H9 (cell line): ENCODE results near the gene CHAF1B. TPM values are rescaled to one million over a fixed set of nuclear protein-coding genes. Genes with fewer than 3 reads are reported as not detected.

Experiments
- DNase-seq: peaks from one replicate; pipeline ENCODE4 v3.0.0-alpha.2; 2017
- H2AFZ ChIP-seq: one replicate; pipeline ENCODE4 v1.6.1; 2013; ENCODE audit warnings: mild to moderate bottlenecking, low read length, control low read depth, moderate library complexity
- H2AK5ac ChIP-seq: 2 replicates; pipeline ENCODE4 v1.6.1; 2013; ENCODE audit warnings: low read length, control low read depth, mixed read lengths; ENCODE audit not compliant: insufficient read length
- H2BK120ac ChIP-seq: one replicate; pipeline ENCODE4 v1.6.1; 2013; ENCODE audit warnings: low read depth, mild to moderate bottlenecking, low read length, control low read depth, inconsistent platforms; ENCODE audit not compliant: poor library complexity, severe bottlenecking
- H2BK12ac ChIP-seq: 2 replicates; pipeline ENCODE4 v1.6.1; 2013; ENCODE audit warnings: low read length, control low read depth, mixed read lengths, low read depth; ENCODE audit not compliant: insufficient read length
- H2BK15ac ChIP-seq: 2 replicates; pipeline ENCODE4 v1.6.1; 2013; ENCODE audit warnings: low read depth, low read length, control low read depth
- H2BK20ac ChIP-seq: one replicate; pipeline ENCODE4 v1.6.1; 2013; ENCODE audit warnings: low read depth, mild to moderate bottlenecking, low read length, control low read depth, inconsistent platforms; ENCODE audit not compliant: poor library complexity, severe bottlenecking
- H2BK5ac ChIP-seq: 2 replicates; pipeline ENCODE4 v1.6.1; 2013; ENCODE audit warnings: low read length, control low read depth, mixed read lengths; ENCODE audit not compliant: insufficient read length
- H3K14ac ChIP-seq: 2 replicates; pipeline ENCODE4 v1.6.1; 2013; ENCODE audit warnings: low read length, control low read depth; ENCODE audit not compliant: insufficient read depth
- H3K18ac ChIP-seq: 2 replicates; pipeline ENCODE4 v1.6.1; 2013; ENCODE audit warnings: low read depth, mild to moderate bottlenecking, mixed read lengths, low read length, control low read depth; ENCODE audit not compliant: insufficient read length
- H3K23ac ChIP-seq: 2 replicates; pipeline ENCODE4 v1.6.1; 2013; ENCODE audit warnings: low read length, control low read depth, mixed read lengths, low read depth; ENCODE audit not compliant: insufficient read length
- H3K23me2 ChIP-seq: 2 replicates; pipeline ENCODE4 v1.6.1; 2013; ENCODE audit warnings: low read depth, mild to moderate bottlenecking, mixed read lengths, low read length, control low read depth; ENCODE audit not compliant: insufficient read length, poor library complexity, severe bottlenecking
- H3K27ac ChIP-seq: 2 replicates; pipeline ENCODE4 v1.5.1; 2013; ENCODE audit warnings: low read length, control low read depth, mixed read lengths, low read depth; ENCODE audit not compliant: insufficient read length
- H3K27me3 ChIP-seq: 2 replicates; pipeline ENCODE4 v1.6.1; 2013; ENCODE audit warnings: low read length, control low read depth, inconsistent platforms; ENCODE audit not compliant: insufficient read depth
- H3K4ac ChIP-seq: 2 replicates; pipeline ENCODE4 v1.6.1; 2013; ENCODE audit warnings: low read depth, mild to moderate bottlenecking, control low read depth, inconsistent platforms, low read length, moderate library complexity
- H3K4me1 ChIP-seq: 2 replicates; pipeline ENCODE4 v1.6.1; 2013; ENCODE audit warnings: low read length, control low read depth, inconsistent platforms; ENCODE audit not compliant: insufficient read depth
- H3K4me2 ChIP-seq: 2 replicates; pipeline ENCODE4 v1.6.1; 2013; ENCODE audit warnings: low read length, control low read depth, mixed read lengths; ENCODE audit not compliant: insufficient read length, insufficient read depth
- H3K56ac ChIP-seq: 2 replicates; pipeline ENCODE4 v1.6.1; 2013; ENCODE audit warnings: low read depth, mild to moderate bottlenecking, mixed read lengths, low read length, control low read depth; ENCODE audit not compliant: insufficient read length
- H3K79me1 ChIP-seq: 2 replicates; pipeline ENCODE4 v1.6.1; 2013; ENCODE audit warnings: low read depth, mild to moderate bottlenecking, moderate library complexity, low read length, control low read depth, inconsistent platforms; ENCODE audit not compliant: insufficient read depth, poor library complexity, severe bottlenecking
- H3K79me2 ChIP-seq: 2 replicates; pipeline ENCODE4 v1.6.1; 2013; ENCODE audit warnings: low read length, control low read depth, inconsistent platforms; ENCODE audit not compliant: insufficient read depth
- H3K9ac ChIP-seq: 2 replicates; pipeline ENCODE4 v1.6.1; 2013; ENCODE audit warnings: low read length, control low read depth, mixed read lengths; ENCODE audit not compliant: insufficient read length; ENCODE audit errors: extremely low read depth
- H3K9me3 ChIP-seq: one replicate; pipeline ENCODE4 v1.6.1; 2013; ENCODE audit warnings: low read depth, low read length, inconsistent platforms; ENCODE audit not compliant: control insufficient read depth
- H3T11ph ChIP-seq: one replicate; pipeline ENCODE4 v1.6.1; 2013; ENCODE audit warnings: mild to moderate bottlenecking, low read length, control low read depth, inconsistent platforms
- H4K20me1 ChIP-seq: one replicate; pipeline ENCODE4 v1.6.1; 2013; ENCODE audit not compliant: control insufficient read depth, insufficient read length, insufficient read depth
- H4K5ac ChIP-seq: 2 replicates; pipeline ENCODE4 v1.6.1; 2013; ENCODE audit warnings: low read depth, mild to moderate bottlenecking, mixed read lengths, low read length, control low read depth; ENCODE audit not compliant: insufficient read length
- H4K8ac ChIP-seq: replicated peaks from 2 replicates; pipeline ENCODE4 v1.6.1; 2013; ENCODE audit warnings: low read length, control low read depth, mixed read lengths, low read depth; ENCODE audit not compliant: insufficient read length
- H4K91ac ChIP-seq: 2 replicates; pipeline ENCODE4 v1.6.1; 2013; ENCODE audit warnings: low read depth, mild to moderate bottlenecking, moderate library complexity, mixed read lengths, low read length, control low read depth; ENCODE audit not compliant: insufficient read length
- H3K27ac Mint-ChIP-seq, 3 experiments: 2 replicates in 2 of 3; 3 replicates in 1 of 3; pipeline ENCODE4 v1.8.0; 2020 to 2021; ENCODE audit warnings: mixed read lengths in 3 of 3, mild to moderate bottlenecking in 1 of 3, moderate library complexity in 1 of 3
- H3K27me3 Mint-ChIP-seq: 2 replicates; pipeline ENCODE4 v1.8.0; 2021; ENCODE audit warnings: low read depth, mild to moderate bottlenecking, moderate library complexity, mixed read lengths
- H3K36me3 Mint-ChIP-seq, 3 experiments: 2 replicates in 2 of 3; 3 replicates in 1 of 3; pipeline ENCODE4 v1.8.0; 2020 to 2021; ENCODE audit warnings: low read depth in 3 of 3, mixed read lengths in 3 of 3; ENCODE audit not compliant: insufficient read depth in 1 of 3
- H3K4me1 Mint-ChIP-seq, 2 experiments: 2 replicates each; pipeline ENCODE4 v1.8.0; 2020; ENCODE audit warnings: mixed read lengths in 2 of 2
- H3K4me3 Mint-ChIP-seq, 2 experiments: 2 replicates in 1 of 2; 3 replicates in 1 of 2; pipeline ENCODE4 v1.8.0; 2020 to 2021; ENCODE audit warnings: mild to moderate bottlenecking in 2 of 2, mixed read lengths in 2 of 2, moderate library complexity in 1 of 2
- H3K9me3 Mint-ChIP-seq, 2 experiments: 2 replicates in 1 of 2; 3 replicates in 1 of 2; pipeline ENCODE4 v1.8.0; 2020; ENCODE audit warnings: mild to moderate bottlenecking in 2 of 2, mixed read lengths in 2 of 2, moderate library complexity in 1 of 2
- WGBS: extraction: QIAGEN DNeasy Blood & Tissue Kit; methylation state at CpG from one replicate; pipeline ENCODE4 v1.1.7; 2013; ENCODE audit warnings: missing lambda C conversion rate, low lambda C conversion rate, mixed read lengths; ENCODE audit not compliant: insufficient read length; ENCODE audit errors: extremely low coverage; 5-methylcytosine and 5-hydroxymethylcytosine counted together
- total RNA-seq: library from RNA; stranded (reverse); gene quantifications from 2 replicates; pipeline ENCODE4 v1.2.1, GENCODE V29; 2021
- TF ChIP-seq, protein P1 (sequence below): fragments of 200-600 bp; sonication (generic); conservative IDR thresholded peaks from 3 replicates; pipeline ENCODE4 v1.8.0; 2021; ENCODE audit warnings: antibody characterized with exemption, mild to moderate bottlenecking

The CHAF1B gene
- total RNA-seq, 1 experiment from 2014 or later: 19.3 TPM

DNA sequence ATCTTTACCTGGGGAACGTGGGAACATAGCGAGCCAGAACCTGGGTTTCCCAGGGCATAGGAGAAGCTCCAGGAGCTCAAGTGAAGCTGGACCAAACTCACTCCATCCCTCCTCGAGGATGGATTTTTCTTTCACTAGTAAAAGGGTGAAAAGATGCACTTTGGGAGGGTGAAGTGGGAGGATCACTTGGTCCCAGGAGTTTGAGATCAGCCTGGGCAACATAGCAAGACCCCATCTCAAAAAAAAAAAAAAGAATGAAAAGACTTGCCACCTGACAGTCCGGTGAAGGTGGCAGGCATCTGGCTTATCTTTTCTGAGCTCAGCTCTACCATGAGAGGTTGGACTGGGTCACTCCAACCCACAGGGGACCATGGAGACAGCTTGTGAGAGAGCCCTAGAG lies 42.3 kb downstream of the CHAF1B start:
- H3K4me2 ChIP-seq: no peak overlapping the region
- H3K14ac ChIP-seq: no peak overlapping the region; the same call in 1 of the 2 replicates
- no peaks in the 10 kb centered on the region for H3K23me2 ChIP-seq
- no peak overlapping the region for H3T11ph ChIP-seq
- no peak overlapping the region for H3K9ac ChIP-seq
- no peak for DNase-seq
- H3K27me3 ChIP-seq: no peaks in the 10 kb centered on the region
- H3K56ac ChIP-seq: no peak overlapping the region
- H2BK20ac ChIP-seq: no peak overlapping the region
- no peak overlapping the region for H2AFZ ChIP-seq
- H3K27ac ChIP-seq: no peak overlapping the region
- H4K91ac ChIP-seq: no peak overlapping the region
- no peaks in the 10 kb centered on the region; a peak in 1 of 7 replicates for H3K36me3 Mint-ChIP-seq
- H3K4me1 Mint-ChIP-seq: peaks cover 16 to 25% of the 10 kb centered on the region in 2 experiments
- no peak overlapping the region for H3K18ac ChIP-seq
- no peak overlapping the region for H3K27ac Mint-ChIP-seq
- no peak overlapping the region for H2BK15ac ChIP-seq
- no peak overlapping the region for H2AK5ac ChIP-seq
- H3K9me3 ChIP-seq: no peaks in the 10 kb centered on the region
- H2BK12ac ChIP-seq: no peak overlapping the region
- H3K9me3 Mint-ChIP-seq: no peaks in the 10 kb centered on the region; a peak in 1 of 5 replicates
- WGBS: no CpG with 5 or more reads among the region's 4 CpGs
- H3K27me3 Mint-ChIP-seq: no peaks in the 10 kb centered on the region
- no peak overlapping the region for H3K23ac ChIP-seq
- H3K79me2 ChIP-seq: no peaks in the 10 kb centered on the region
- no peak overlapping the region for H2BK5ac ChIP-seq
- H3K4ac ChIP-seq: no peak overlapping the region
- TF ChIP-seq, protein P1, sequence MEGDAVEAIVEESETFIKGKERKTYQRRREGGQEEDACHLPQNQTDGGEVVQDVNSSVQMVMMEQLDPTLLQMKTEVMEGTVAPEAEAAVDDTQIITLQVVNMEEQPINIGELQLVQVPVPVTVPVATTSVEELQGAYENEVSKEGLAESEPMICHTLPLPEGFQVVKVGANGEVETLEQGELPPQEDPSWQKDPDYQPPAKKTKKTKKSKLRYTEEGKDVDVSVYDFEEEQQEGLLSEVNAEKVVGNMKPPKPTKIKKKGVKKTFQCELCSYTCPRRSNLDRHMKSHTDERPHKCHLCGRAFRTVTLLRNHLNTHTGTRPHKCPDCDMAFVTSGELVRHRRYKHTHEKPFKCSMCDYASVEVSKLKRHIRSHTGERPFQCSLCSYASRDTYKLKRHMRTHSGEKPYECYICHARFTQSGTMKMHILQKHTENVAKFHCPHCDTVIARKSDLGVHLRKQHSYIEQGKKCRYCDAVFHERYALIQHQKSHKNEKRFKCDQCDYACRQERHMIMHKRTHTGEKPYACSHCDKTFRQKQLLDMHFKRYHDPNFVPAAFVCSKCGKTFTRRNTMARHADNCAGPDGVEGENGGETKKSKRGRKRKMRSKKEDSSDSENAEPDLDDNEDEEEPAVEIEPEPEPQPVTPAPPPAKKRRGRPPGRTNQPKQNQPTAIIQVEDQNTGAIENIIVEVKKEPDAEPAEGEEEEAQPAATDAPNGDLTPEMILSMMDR: no peak
- H4K8ac ChIP-seq: no peak overlapping the region
- peaks cover 2% of the 10 kb centered on the region; the same call in 1 of the 2 replicates for H3K4me1 ChIP-seq
- no peak overlapping the region; a peak in 1 of 5 replicates for H3K4me3 Mint-ChIP-seq
- peaks cover 4% of the 10 kb centered on the region for H4K20me1 ChIP-seq
- no peak overlapping the region for H4K5ac ChIP-seq
- H2BK120ac ChIP-seq: no peak overlapping the region
- H3K79me1 ChIP-seq: no peaks in the 10 kb centered on the region
